A673 (cell line): Measurements from ENCODE around the gene MIS12. TPM values are rescaled to one million over a fixed set of nuclear protein-coding genes. Genes with fewer than 3 reads are reported as not detected.
A peak's percentile ranks its signal among the peaks of the same experiment; 100 is the strongest.

ENCODE experiments used
- BruUV-seq: library from RNA; stranded (reverse); fragments of 400-500 nt; replicated peaks from 2 replicates; lab custom pipeline; 2021; lab: Mats Ljungman, UMichigan
- CTCF ChIA-PET: fragments of 300-600 bp; sonication (Branson Sonifier 250); formaldehyde crosslinking; loops from one replicate; lab custom pipeline; 2022; ENCODE audit warnings: antibody characterized with exemption; lab: Charles Lee
- POLR2A ChIA-PET: fragments of 300-600 bp; sonication (Branson Sonifier 250); formaldehyde crosslinking; loops from one replicate; lab custom pipeline; 2022; ENCODE audit warnings: antibody characterized with exemption; ENCODE audit not compliant: low non-redundant PET; lab: Charles Lee
- DNase-seq: peaks from one replicate; pipeline ENCODE4 v3.0.0-alpha.2; 2015; ENCODE audit warnings: low spot score
- H3K27ac ChIP-seq: fragments of 200-600 bp; sonication (generic); 2 replicates; pipeline ENCODE4 v1.5.1; 2016; ENCODE audit warnings: mixed run types, low read depth, mild to moderate bottlenecking, mixed read lengths, antibody characterized with exemption, low read length; ENCODE audit not compliant: poor library complexity, severe bottlenecking
- H3K27me3 ChIP-seq: fragments of 200-600 bp; sonication (generic); replicated peaks from 2 replicates; pipeline ENCODE4 v1.6.1; 2017; ENCODE audit warnings: mixed run types, low read depth, mild to moderate bottlenecking, mixed read lengths, antibody characterized with exemption, low read length; ENCODE audit not compliant: insufficient read depth, poor library complexity
- H3K36me3 ChIP-seq: fragments of 200-600 bp; sonication (generic); 2 replicates; pipeline ENCODE4 v1.6.1; 2016; ENCODE audit warnings: mixed run types, mild to moderate bottlenecking, mixed read lengths, antibody characterized with exemption, low read length; ENCODE audit not compliant: insufficient read depth, poor library complexity, severe bottlenecking
- H3K4me1 ChIP-seq: fragments of 200-600 bp; sonication (generic); 2 replicates; pipeline ENCODE4 v1.6.1; 2017; ENCODE audit warnings: mixed run types, mild to moderate bottlenecking, mixed read lengths, antibody characterized with exemption, low read length; ENCODE audit not compliant: insufficient read depth, poor library complexity, severe bottlenecking
- H3K4me3 ChIP-seq: fragments of 200-600 bp; sonication (generic); 2 replicates; pipeline ENCODE4 v1.5.1; 2016; ENCODE audit warnings: low read depth, mixed run types, mild to moderate bottlenecking, mixed read lengths, low read length; ENCODE audit not compliant: poor library complexity, severe bottlenecking
- H3K9me3 ChIP-seq: fragments of 200-600 bp; sonication (generic); 2 replicates; pipeline ENCODE4 v1.6.1; 2016; ENCODE audit warnings: mixed run types, low read depth, mild to moderate bottlenecking, mixed read lengths, antibody characterized with exemption, low read length; ENCODE audit not compliant: poor library complexity, severe bottlenecking
- EZH2 ChIP-seq: fragments of 200-600 bp; sonication (generic); IDR thresholded peaks from 2 replicates; pipeline ENCODE4 v1.6.1; 2017; ENCODE audit warnings: borderline replicate concordance, low read depth, mild to moderate bottlenecking, mixed read lengths, antibody characterized with exemption, low read length; ENCODE audit not compliant: poor library complexity, severe bottlenecking
- intact Hi-C: fragments of 100-400 bp; cut with micrococcal nuclease; formaldehyde crosslinking; loops from one replicate; pipeline ENCODE4 v1.10.0; 2022; ENCODE audit not compliant: unreplicated experiment
- total RNA-seq: library from RNA; stranded (reverse); gene quantifications from 2 replicates; pipeline ENCODE4 v1.2.3, GENCODE V29; 2021
- TF ChIP-seq, protein P1 (sequence below): fragments of 300-800, 200-600 bp; sonication (generic); conservative IDR thresholded peaks from 2 replicates; pipeline ENCODE4 v1.5.1; 2017; ENCODE audit warnings: low read depth, mild to moderate bottlenecking, antibody characterized with exemption, low read length, moderate library complexity, mixed read lengths

Gene MIS12
- total RNA-seq, 1 experiment from 2014 or later, result 33.9 TPM

DNA sequence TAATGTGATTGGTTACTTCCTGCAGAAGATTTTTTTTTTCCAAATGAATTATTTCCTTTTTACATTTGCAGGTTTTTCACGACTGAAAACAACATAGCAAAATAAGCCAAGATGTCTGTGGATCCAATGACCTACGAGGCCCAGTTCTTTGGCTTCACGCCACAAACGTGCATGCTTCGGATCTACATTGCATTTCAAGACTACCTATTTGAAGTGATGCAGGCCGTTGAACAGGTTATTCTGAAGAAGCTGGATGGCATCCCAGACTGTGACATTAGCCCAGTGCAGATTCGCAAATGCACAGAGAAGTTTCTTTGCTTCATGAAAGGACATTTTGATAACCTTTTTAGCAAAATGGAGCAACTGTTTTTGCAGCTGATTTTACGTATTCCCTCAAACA is 2.4 kb downstream of the MIS12 start:
- DNase-seq, result no peak
- H3K27me3 ChIP-seq, result no peaks in the 10 kb centered on the region
- H3K27ac ChIP-seq, result no peak overlapping the region
- ChIA-PET CTCF (no interaction called here), POLR2A (no interaction called here)
- H3K36me3 ChIP-seq, result peaks cover 38% of the 10 kb centered on the region
- BruUV-seq, result no TSS peak
- TF ChIP-seq, protein P1, sequence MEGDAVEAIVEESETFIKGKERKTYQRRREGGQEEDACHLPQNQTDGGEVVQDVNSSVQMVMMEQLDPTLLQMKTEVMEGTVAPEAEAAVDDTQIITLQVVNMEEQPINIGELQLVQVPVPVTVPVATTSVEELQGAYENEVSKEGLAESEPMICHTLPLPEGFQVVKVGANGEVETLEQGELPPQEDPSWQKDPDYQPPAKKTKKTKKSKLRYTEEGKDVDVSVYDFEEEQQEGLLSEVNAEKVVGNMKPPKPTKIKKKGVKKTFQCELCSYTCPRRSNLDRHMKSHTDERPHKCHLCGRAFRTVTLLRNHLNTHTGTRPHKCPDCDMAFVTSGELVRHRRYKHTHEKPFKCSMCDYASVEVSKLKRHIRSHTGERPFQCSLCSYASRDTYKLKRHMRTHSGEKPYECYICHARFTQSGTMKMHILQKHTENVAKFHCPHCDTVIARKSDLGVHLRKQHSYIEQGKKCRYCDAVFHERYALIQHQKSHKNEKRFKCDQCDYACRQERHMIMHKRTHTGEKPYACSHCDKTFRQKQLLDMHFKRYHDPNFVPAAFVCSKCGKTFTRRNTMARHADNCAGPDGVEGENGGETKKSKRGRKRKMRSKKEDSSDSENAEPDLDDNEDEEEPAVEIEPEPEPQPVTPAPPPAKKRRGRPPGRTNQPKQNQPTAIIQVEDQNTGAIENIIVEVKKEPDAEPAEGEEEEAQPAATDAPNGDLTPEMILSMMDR, result no peak
- TF ChIP-seq EZH2, result no peak
- peaks cover 4% of the 10 kb centered on the region for H3K9me3 ChIP-seq
- intact Hi-C loops, result no loop called here
- H3K4me1 ChIP-seq, result peaks cover 14% of the 10 kb centered on the region
- no peak overlapping the region for H3K4me3 ChIP-seq

DNA sequence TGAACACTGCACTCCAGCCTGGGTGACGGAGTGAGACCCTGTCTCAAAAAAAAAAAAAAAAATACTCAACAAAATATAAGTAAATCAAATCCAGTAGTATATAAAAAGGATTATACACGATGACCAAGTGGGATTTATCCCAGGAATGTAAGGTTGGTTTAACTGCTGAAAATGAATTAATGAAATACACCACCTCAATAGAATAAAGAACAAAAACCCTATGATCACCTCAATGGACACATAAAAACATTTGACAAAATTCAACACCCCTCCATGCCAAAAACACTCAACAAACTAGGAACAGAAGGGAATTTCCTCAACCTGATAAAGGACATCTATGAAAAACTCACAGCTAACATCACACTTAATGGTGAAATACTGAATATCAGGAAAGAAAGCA is 6.6 kb downstream of the MIS12 start:
- H3K27me3 ChIP-seq, result no peaks in the 10 kb centered on the region
- no peak overlapping the region for H3K4me3 ChIP-seq
- peaks cover 2% of the 10 kb centered on the region for H3K4me1 ChIP-seq
- DNase-seq, result no peak
- POLR2A ChIA-PET, result no interaction called here
- TF ChIP-seq, protein P1, result no peak
- no peak for TF ChIP-seq EZH2
- peaks cover 4% of the 10 kb centered on the region for H3K9me3 ChIP-seq
- intact Hi-C loops, result no loop called here
- H3K36me3 ChIP-seq, result peaks cover 30% of the 10 kb centered on the region
- CTCF ChIA-PET, result no interaction called here
- BruUV-seq, result no TSS peak
- H3K27ac ChIP-seq, result no peak overlapping the region

DNA sequence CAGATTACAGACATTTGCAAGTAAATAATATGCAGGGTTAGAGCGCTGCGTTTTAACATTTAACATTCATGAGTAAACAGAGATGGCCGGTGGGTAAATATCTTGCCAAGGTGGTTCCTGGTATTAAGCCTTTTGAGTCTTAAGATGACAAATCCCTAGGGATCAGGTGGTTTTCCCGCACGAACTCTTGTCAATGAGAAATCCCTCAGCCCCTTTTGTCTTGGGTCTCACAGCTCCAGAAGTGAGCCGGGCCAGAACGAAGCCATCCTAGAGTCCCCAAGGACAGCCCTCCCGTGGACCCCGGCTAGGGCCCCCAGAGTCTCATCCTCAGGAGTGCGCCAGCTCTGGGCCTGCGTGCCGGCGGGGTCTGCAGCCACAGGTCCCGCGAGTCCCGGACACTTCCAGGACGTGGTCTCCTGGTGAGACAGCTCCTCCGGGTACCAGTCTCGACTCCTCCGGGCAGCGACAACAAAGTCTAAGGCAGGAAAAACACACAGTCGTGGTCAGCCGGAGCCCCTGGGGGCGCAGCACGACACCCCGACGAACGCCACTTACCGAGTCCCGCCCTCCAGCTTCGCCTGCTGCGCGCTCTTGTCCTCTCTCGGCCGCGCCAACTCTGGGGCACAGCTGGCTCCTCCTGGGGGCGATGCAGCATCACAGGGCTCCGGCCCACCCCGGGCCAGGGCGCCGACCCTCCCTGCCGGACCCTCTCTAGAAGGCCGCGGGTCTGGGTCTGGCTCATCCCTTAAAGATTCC is 13.3 kb downstream of the MIS12 start:
- intact Hi-C loops, result no loop called here
- TF ChIP-seq, protein P1, result no peak
- TF ChIP-seq EZH2, result no peak

More for the DNA sequence above, 13.3 kb downstream of the MIS12 start:
- H3K27me3 ChIP-seq, result peaks cover 9% of the 10 kb centered on the region
- H3K4me1 ChIP-seq, result peaks cover 8% of the 10 kb centered on the region
- BruUV-seq, result no TSS peak
- DNase-seq, result peak; percentile 22
- ChIA-PET CTCF (no interaction called here), POLR2A (no interaction called here)
- no peaks in the 10 kb centered on the region for H3K9me3 ChIP-seq
- H3K4me3 ChIP-seq, result peak overlapping the region; percentile 73
- H3K27ac ChIP-seq, result no peak overlapping the region
- no peaks in the 10 kb centered on the region for H3K36me3 ChIP-seq
